A549 treated with dexamethasone at 1 μM for 4 hours (cell line): ENCODE results near the gene CDKN2AIP. TPM values are rescaled to one million over a fixed set of nuclear protein-coding genes. Genes with fewer than 3 reads are reported as not detected.

Source experiments
- total RNA-seq: library from RNA; stranded (reverse); fragments of 200-300 nt; extraction: Qiagen RNA extraction; gene quantifications from 5 replicates; pipeline ENCODE4 v1.2.3, GENCODE V29; 2022

The CDKN2AIP gene, protein sequence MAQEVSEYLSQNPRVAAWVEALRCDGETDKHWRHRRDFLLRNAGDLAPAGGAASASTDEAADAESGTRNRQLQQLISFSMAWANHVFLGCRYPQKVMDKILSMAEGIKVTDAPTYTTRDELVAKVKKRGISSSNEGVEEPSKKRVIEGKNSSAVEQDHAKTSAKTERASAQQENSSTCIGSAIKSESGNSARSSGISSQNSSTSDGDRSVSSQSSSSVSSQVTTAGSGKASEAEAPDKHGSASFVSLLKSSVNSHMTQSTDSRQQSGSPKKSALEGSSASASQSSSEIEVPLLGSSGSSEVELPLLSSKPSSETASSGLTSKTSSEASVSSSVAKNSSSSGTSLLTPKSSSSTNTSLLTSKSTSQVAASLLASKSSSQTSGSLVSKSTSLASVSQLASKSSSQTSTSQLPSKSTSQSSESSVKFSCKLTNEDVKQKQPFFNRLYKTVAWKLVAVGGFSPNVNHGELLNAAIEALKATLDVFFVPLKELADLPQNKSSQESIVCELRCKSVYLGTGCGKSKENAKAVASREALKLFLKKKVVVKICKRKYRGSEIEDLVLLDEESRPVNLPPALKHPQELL
- total RNA-seq: 9.2 to 10.0 TPM (median 9.5 TPM) in 5 replicates

GRCh38 chr4:183444214-183445096 is at the start of gene CDKN2AIP:
CDKN2AIP (plus strand) TSS chr4:183444636; CDS start chr4:183444798, 162 bp downstream.

Other genes with a start within 250 kb of the CDKN2AIP start
- gene CLDN22, start 124.4 kb upstream of the CDKN2AIP start, total RNA-seq: not detected in 5 replicates
- not detected in 5 replicates for gene CLDN24, start 122.2 kb upstream of the CDKN2AIP start, total RNA-seq
- gene ING2, start 60.4 kb downstream of the CDKN2AIP start, total RNA-seq: 9.5 to 11.5 TPM (median 9.8 TPM) in 5 replicates
- 17.5 to 20.0 TPM (median 19.6 TPM) in 5 replicates for gene RWDD4, start 214.5 kb downstream of the CDKN2AIP start, total RNA-seq
- gene TRAPPC11, start 214.7 kb downstream of the CDKN2AIP start, total RNA-seq: 8.7 to 12.5 TPM (median 10.7 TPM) in 5 replicates